Measurements from ENCODE around the gene ANP32E. TPM values are rescaled to one million over a fixed set of nuclear protein-coding genes. Genes with fewer than 3 reads are reported as not detected.
"Not testable (repeated sequence)": the region's sequence is repeated elsewhere in the genome, so short reads cannot be mapped to it uniquely, and the experiment has no call there.

The ANP32E gene
- total RNA-seq, 1 donor from 2014 or later, result 16.7 TPM

DNA sequence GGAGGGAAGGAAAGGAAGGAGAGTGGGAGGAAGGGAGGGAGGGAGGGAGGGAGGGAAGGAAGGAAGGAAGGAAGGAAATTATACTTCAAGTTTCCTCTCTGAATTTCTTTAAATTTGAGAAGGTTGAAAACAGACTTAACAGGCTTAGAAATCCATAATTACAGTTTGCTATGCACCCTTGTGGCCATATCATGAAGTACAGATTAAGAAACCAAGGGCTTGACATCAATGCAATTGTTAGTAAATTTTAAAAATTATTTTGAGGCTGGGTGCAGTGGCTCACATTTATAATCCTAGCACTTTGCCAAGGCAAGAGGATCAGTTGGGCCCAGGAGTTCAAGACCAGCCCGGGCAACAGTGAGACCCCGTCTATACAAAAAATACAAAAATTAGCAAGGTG is 14.4 kb downstream of the ANP32E start:
- no peak overlapping the region for H3K27ac ChIP-seq
- no peak overlapping the region for H3K4me3 ChIP-seq
- intact Hi-C loops (cut with DNase I), result no loop called here
- TF ChIP-seq POLR2AphosphoS5 (IDR thresholded peaks at IDR 0.05; ENCODE audit: insufficient read depth in 1 of 2, low read depth in 1 of 2) (no peak), POLR2A (IDR thresholded peaks at IDR 0.05) (no peak)
- TF ChIP-seq, protein P1, sequence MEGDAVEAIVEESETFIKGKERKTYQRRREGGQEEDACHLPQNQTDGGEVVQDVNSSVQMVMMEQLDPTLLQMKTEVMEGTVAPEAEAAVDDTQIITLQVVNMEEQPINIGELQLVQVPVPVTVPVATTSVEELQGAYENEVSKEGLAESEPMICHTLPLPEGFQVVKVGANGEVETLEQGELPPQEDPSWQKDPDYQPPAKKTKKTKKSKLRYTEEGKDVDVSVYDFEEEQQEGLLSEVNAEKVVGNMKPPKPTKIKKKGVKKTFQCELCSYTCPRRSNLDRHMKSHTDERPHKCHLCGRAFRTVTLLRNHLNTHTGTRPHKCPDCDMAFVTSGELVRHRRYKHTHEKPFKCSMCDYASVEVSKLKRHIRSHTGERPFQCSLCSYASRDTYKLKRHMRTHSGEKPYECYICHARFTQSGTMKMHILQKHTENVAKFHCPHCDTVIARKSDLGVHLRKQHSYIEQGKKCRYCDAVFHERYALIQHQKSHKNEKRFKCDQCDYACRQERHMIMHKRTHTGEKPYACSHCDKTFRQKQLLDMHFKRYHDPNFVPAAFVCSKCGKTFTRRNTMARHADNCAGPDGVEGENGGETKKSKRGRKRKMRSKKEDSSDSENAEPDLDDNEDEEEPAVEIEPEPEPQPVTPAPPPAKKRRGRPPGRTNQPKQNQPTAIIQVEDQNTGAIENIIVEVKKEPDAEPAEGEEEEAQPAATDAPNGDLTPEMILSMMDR (IDR thresholded peaks at IDR 0.05), result no peak
- H3K27me3 ChIP-seq, result no peaks in the 10 kb centered on the region
- H3K4me1 ChIP-seq, result no peaks in the 10 kb centered on the region
- no peak for DNase-seq (ENCODE audit: extremely low spot score in 2 of 2)
- no peaks in the 10 kb centered on the region for H3K9me3 ChIP-seq
- peaks cover 0 to 42% of the 10 kb centered on the region in 2 donors for H3K36me3 ChIP-seq

DNA sequence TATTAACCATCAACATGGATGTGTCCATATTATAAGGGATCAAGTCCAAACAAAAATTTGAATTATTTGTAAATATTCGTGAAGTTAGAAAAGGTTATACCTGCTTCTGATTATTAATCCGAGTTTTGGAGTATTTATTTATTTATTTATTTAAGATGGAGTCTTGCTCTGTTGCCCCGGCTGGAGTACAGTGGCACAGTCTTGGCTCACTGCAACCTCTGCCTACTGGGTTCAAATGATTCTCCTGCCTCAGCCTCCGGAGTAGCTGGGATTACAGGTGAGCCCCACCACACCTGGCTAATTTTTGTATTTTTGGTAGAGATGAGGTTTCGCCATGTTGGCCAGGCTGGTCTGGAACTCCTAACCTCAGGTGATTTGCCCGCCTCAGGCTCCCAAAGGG is 20.1 kb downstream of the ANP32E start:
- H3K4me1 ChIP-seq; DNase-seq (ENCODE audit: extremely low spot score in 2 of 2); H3K27me3 ChIP-seq; intact Hi-C loops (cut with DNase I); H3K9me3 ChIP-seq; H3K27ac ChIP-seq; H3K4me3 ChIP-seq: not testable (repeated sequence)
- peaks cover 0 to 12% of the 10 kb centered on the region in 2 donors for H3K36me3 ChIP-seq

DNA sequence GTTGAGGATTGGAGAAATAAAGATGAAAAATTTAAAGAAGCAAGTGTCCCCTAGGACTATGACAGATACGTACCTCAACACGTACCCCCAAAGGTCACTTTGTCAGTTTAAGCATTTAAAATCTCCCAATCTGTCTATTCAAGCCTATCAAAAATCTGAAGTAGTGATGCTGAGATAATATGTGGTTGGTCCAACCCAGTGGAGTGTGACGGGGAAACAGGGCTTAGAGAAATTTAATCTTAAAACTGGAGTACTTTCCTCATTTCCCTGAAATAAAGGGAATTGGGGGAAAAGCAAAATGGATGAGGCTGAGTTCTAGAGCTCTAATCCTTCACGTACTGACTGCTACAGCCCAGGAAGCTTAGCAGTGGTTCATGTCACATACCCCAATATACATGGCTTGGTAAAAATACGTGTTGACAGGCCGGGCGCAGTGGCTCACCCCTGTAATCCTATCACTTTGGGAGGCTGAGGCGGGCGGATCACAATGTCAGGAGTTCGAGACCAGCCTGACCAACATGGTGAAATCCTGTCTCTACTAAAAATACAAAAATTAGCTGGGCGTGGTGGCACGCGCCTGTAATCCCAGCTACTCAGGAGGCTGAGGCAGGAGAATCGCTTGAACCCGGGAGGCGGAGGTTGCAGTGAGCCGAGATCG is 21.7 kb downstream of the ANP32E start:
- H3K4me1 ChIP-seq; H3K27me3 ChIP-seq; H3K9me3 ChIP-seq; H3K36me3 ChIP-seq; intact Hi-C loops (cut with DNase I); DNase-seq (ENCODE audit: extremely low spot score in 2 of 2): not testable (repeated sequence)
- peak overlapping the region; percentile 31 for H3K27ac ChIP-seq
- peak overlapping the region; percentile 36 to 37 for H3K4me3 ChIP-seq

DNA sequence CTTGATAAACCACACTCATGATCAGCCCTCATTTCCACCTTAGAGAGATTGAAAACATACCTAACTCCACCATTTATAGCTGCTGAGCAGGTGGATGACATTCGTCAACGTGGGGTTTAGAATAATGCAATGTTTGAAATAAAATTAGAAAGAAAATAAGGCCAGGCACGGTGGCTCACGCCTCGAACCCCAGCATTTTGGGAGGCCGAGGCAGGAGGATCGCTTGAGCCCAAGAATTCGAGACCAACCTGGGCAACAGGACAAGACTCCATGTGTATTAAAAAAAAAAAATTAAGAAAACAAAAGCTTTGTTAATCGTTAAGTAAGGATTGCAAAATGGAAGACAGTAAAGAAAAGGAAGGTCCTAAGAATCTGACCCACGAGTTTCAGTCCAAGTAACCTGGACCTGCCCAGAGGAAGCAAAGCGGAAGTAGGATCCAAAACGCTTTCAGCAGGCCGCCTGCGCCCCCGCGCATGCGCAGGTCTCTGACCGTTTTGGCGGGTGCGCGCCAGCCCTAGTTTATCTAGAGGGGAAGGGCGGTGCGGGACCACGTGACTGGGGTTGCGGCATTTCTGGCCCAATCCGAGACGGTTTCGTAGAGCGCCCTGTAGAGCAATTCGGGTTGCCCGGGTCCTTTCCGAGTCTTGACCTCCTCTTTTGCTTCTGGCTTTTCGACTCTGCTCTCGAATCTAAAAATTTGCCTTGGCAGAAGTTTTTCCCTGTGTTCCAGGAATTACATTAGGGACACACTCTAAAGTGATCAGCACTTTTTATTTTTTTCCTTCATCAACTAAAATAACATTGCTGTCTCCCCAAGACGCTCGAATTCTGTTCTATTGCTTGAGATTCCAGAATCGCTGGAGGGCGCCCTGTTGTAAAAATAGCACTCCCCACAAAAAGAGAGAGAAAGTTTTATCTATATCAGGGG is 22.5 kb downstream of the ANP32E start:
- peak overlapping the region; percentile 31 for H3K27ac ChIP-seq
- peak overlapping the region; percentile 36 to 37 for H3K4me3 ChIP-seq
- intact Hi-C loops (cut with DNase I), result no loop called here
- peak; percentile 80 to 90 for TF ChIP-seq POLR2AphosphoS5 (IDR thresholded peaks at IDR 0.05; ENCODE audit: insufficient read depth in 1 of 2, low read depth in 1 of 2)
- TF ChIP-seq POLR2A (IDR thresholded peaks at IDR 0.05), result peak in 1 of 2 donors; percentile 25
- TF ChIP-seq, protein P1 (IDR thresholded peaks at IDR 0.05), result peak in 1 of 3 experiments; percentile 10
- H3K4me1 ChIP-seq, result no peaks in the 10 kb centered on the region
- H3K27me3 ChIP-seq, result no peaks in the 10 kb centered on the region
- peak in 1 of 2 donors; percentile 96 for DNase-seq (ENCODE audit: extremely low spot score in 2 of 2)
- no peaks in the 10 kb centered on the region for H3K36me3 ChIP-seq
- H3K9me3 ChIP-seq, result no peaks in the 10 kb centered on the region

DNA sequence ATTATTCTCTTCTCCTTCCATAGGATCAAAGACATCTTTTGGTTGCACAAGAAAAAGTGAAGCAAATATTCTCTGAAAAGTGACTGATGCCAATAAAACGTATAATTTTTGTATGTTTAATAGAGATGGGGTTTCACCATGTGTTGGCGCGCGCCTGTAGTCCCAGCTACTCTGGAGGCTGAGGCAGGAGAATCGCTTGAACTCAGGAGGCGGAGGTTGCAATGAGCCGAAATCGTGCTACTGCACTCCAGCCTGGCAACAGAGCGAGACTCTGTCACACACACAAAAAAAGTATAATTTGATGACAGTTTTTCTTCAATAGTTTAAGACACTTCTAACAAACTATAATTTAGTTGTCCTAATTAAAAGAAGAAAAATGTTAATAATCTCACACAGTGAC is 23.8 kb downstream of the ANP32E start:
- intact Hi-C loops (cut with DNase I), result no loop called here
- no peaks in the 10 kb centered on the region for H3K9me3 ChIP-seq
- no peak overlapping the region for H3K4me3 ChIP-seq
- no peaks in the 10 kb centered on the region for H3K36me3 ChIP-seq
- H3K27me3 ChIP-seq, result no peaks in the 10 kb centered on the region
- no peak for DNase-seq (ENCODE audit: extremely low spot score in 2 of 2)
- no peak overlapping the region for H3K27ac ChIP-seq
- H3K4me1 ChIP-seq, result no peaks in the 10 kb centered on the region
- TF ChIP-seq, protein P1 (IDR thresholded peaks at IDR 0.05), result no peak
- TF ChIP-seq POLR2A (IDR thresholded peaks at IDR 0.05), result no peak
- no peak for TF ChIP-seq POLR2AphosphoS5 (IDR thresholded peaks at IDR 0.05; ENCODE audit: insufficient read depth in 1 of 2, low read depth in 1 of 2)

DNA sequence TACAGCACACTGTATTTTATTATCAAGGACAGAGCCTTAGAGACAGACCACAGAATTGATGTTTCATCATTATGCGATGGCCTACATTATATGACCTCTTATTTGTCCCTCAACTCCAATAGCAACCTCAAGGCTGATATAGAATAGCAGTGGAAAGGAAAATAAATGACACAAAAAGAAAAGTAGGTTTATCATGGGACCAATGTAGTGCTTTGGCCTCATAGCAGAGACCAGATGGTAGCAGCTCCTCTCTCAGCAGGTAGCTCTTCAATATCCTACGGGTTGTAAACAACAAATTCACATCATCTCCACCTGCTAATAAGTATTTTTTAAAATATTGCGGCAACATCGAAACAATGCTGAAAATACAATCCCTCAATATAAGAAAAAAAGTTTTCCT is 25.2 kb downstream of the ANP32E start:
- no peaks in the 10 kb centered on the region for H3K4me1 ChIP-seq
- DNase-seq (ENCODE audit: extremely low spot score in 2 of 2), result no peak
- H3K4me3 ChIP-seq, result no peak overlapping the region
- intact Hi-C loops (cut with DNase I), result no loop called here
- no peaks in the 10 kb centered on the region for H3K36me3 ChIP-seq
- H3K9me3 ChIP-seq, result no peaks in the 10 kb centered on the region
- no peaks in the 10 kb centered on the region for H3K27me3 ChIP-seq
- TF ChIP-seq, protein P1 (IDR thresholded peaks at IDR 0.05), result no peak
- TF ChIP-seq POLR2A (IDR thresholded peaks at IDR 0.05) (no peak), POLR2AphosphoS5 (IDR thresholded peaks at IDR 0.05; ENCODE audit: insufficient read depth in 1 of 2, low read depth in 1 of 2) (no peak)
- H3K27ac ChIP-seq, result no peak overlapping the region

Measured in vagina (tissue), 2 donors.